HG03066 (cell line): ENCODE measurements around the gene IL17RE.
A peak's percentile ranks its signal among the peaks of the same experiment; 100 is the strongest.
"Not testable (repeated sequence)": the region's sequence is repeated elsewhere in the genome, so short reads cannot be mapped to it uniquely, and the experiment has no call there.

Experiments used
- ATAC-seq: cut with Tn5 transposase; IDR thresholded peaks from one replicate; pipeline ENCODE4 v1.9.1; 2021; ENCODE audit warnings: low read depth; ENCODE audit not compliant: unreplicated experiment

Gene IL17RE

DNA sequence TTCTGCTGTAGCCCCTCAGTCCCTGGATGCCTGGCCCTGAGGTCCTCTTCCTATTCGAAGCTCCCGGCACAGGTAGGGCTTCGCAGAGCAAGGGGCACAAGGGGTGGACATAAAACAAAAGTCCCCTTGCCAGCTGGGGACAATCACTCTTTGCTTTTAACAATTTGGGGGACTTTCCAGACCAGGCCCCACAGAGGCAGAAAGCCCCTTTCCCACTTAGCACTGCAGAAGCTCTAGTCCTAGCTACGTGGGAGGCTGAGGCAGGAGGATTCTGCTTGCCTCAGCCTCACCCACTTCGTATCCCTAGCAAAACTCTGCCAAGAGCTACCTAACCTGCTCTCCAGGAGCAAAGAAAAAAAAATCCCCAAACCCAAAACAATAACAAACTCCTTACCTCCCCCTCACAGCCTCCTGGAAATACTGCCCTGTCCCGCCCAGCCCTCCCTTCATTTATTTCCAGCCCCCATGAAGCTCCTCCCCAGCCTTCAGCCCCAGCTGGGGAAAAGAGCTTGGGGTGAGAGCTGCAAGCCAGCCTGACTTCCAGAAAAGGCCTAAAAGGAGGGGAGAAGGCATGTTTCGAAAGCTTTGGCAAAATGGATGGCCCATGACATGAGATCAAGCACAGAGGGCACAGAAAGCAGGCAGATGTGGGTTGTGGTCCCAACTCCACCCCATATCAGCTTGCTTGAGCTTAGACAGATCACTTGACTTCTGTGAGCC lies 22.7 kb upstream of the IL17RE start, which contains the start of gene CIDEC:
CIDEC (minus strand) TSS at position 424 of the 720 bp plus-strand sequence. CDS start 1,767 bp downstream, outside the sequence.
- no peak for ATAC-seq

DNA sequence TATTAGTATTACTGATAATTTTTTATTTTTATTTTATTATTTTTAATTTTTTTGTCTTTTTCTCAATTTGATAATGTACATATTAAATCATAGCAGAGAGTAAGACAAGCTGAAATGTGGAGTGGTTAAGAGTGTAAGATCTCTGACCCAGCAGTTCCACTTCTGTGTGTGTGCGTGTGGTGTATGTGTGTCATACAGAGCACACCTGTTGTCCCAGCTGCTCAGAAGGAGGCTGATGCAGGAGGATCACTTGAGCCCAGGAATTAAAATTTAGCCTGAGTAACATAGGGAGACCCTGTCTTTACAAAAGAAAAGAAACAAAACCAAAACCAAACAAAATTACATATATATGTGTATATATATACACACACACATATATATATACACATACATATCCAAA lies 21.2 kb upstream of the IL17RE start:
- ATAC-seq, result no peak

DNA sequence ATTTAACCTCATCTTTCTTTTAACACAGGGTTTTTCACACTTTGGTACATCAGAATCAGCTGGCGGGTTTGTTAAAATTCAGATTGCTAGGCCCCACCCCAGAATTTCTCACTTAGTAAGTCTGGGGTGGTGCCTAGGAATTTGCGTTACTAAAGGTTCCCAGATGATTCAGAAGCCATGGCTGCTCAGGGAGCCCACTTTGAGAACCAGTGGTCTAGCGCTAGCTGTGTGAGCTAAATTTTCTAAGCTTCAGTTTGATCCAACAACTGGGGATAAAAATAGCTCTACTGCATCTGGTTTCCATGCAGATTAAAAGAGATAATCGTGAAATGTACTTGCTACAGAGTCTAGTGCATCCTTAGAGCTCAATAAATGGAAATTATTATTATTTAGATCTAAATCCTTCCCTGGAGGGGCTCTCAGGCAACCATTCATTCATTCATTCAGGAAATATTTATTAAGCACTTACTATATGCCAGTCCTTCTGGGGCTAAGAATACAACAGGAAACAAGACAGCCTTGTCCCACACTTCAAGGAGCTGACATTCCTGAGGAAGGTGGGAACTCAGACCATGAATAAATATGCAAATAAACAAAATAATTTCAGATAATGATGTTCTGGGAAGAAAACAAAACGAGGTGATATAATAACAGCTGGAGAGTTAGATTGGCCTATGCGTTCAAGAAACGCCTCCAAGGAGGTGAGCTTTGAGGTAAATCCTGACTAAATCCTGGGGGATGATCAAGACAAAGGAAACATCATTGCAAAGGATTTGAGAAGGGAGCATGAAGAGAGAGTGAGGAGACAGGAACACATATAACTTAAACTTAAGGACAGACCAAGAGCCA lies 18.7 kb upstream of the IL17RE start:
- no peak for ATAC-seq

DNA sequence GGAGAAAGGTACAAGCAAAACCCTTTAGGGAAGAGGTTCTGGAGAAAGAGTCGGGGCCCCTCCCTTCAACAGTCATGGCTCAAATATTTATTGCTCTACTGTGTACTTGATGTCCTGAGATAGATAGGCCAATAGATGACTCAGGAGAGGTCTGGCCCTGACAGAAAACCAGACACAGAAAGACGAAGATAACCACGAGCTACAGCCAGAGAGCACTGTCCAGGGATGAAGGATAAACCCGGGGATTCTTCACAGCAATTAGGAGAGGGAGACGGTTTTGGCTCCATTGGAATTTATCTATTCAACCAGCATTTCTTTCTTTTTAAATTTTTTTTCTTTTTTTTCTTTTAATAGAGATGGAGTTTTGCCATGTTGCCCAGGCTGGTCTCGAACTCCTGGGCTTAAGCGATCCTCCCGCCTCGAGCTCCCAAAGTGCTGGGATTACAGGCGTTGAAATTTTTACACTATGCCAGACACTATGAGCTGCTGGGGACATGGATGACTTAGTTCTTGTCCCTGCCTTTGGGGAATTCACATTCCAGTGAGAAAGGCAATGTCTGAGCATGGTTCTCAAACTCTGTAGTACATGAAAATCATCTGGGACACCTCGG lies 18.0 kb upstream of the IL17RE start:
- no peak for ATAC-seq

DNA sequence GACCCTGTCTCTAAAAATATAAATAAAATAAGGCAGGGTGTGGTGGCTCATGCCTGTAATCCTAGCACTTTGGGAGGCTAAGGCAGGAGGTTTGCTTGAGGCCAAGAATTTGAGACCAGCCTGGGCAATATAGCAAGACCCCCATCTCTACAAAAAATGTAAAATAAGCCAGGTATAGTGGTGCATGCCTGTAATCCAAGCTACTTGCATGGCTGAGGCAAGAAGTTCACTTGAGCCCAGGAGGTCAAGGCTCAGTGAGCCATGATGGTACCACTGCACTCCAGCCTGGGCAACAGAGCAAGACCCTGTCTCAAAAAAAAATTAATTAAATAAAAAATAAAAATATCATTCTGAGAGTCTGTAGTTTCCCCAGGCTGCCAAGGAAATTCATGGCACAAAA lies 16.3 kb upstream of the IL17RE start:
- ATAC-seq, result no peak

DNA sequence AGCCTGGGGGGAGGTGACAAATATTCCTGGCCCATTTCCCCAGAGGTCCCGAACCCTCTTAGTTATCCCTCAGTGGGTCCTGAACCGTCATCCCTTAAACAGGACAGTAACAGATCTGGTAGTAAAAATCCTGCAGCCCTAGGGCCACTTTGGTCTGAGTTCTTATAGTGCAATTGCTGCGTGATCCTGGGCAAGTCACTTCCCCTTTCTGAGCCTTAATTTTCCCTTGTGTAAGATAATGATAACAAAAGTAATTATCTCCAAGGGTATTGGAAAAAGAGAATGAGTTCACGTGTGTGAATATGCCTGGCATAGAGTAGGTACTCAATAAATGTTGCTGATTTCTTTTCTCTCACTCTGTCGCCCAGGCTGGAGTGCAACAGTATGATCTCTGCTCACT lies 15.2 kb upstream of the IL17RE start:
- no peak for ATAC-seq

DNA sequence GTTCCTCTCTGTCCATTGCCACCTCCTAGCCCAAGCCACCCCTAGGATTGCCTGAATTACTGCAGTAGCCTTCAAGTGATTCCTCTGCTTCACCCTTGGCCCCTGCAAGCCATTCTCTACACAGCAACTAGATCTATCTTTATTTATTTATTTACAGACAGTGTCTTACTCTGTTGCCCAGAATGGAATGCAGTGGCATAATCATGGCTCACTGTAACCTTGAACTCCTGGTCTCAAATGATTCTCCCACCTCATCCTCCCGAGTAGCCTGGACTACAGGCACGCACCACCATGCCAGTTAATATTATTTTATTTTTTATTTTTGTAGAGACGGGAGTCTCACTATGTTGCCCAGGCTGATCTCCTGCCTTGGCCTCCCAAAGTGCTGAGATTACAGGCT lies 14.1 kb upstream of the IL17RE start:
- no peak for ATAC-seq

DNA sequence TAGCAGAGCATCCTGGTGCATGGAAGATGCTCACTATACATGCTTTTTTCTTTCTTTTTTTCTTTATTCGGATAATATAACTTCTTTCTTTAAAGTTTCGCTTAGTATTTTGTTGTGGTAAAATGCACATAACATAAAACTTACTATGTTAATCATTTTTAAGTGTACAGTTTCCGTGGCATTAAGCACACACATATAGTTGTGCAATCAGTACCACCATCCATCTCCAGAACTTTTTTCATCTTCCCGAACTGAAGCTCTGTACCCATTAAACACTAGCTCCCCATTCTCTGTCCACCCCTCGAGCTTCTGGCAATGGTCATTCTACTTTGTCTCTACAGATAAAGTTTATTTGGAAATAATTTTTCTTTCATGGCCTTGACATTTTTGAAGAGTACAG lies 13.2 kb upstream of the IL17RE start:
- no peak for ATAC-seq

DNA sequence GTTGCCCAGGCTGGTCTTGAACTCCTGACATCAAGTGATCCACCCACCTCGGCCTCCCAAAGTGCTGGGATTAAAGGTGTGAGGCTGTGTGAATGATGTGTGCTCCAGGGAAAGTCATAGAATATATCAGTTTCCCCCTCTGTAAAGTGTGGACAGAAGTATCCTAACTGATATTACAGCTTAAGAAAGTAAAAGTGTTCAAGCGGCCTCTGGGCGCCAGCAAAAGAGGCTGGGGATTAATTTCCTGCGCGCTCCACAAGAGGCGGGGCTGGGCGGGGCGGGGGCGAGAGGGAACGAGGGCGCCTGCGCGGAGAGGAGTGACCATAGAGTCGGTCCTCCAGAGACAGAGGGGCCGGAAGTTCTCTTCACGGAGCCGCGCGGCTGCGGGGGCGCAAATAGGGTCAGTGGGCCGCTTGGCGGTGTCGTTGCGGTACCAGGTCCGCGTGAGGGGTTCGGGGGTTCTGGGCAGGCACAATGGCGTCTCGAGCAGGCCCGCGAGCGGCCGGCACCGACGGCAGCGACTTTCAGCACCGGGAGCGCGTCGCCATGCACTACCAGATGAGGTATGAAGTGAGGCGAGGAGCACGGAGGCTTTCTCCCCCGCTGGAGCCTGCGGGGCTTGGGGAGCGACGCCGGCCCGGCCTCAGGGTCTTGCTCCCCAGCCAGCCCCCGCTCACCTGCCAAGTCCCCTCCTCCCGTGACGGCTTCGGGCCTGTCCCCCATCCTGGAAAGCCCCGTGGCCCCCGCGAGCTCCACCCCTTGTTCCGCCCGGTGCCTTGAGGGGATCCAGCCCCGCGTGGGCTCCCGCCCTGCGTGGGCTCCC lies 12.2 kb upstream of the IL17RE start, which contains the start of gene JAGN1:
JAGN1 (plus strand) TSS at position 362 of the 823 bp plus-strand sequence; CDS start at position 475, 113 bp downstream.
- ATAC-seq, result peak; percentile 77

DNA sequence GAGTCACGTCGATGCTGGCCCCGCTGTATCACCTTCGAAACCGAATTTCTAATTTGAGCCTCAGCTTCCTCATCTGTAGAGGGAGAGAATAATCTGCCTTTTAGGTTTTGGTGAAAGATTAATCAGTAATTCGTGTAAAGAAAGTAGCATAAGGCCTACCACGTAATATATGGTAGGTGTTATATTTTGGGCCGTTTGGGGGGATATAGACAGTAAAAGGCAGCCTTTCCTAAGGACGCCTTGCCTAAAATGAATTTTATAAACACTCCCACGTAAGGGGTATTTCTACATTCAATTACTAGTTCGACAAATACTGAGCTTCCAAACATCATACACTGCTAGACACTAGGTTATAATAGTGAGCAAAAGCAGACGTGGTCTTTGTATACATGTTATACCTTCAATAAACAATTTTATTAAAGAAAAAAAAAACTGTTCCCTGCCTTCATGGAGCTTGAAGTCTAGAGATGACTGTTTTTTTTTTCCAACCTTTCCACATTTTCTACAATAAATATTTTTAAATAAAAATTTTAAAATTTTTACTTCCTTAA lies 11.5 kb upstream of the IL17RE start:
- no peak for ATAC-seq

DNA sequence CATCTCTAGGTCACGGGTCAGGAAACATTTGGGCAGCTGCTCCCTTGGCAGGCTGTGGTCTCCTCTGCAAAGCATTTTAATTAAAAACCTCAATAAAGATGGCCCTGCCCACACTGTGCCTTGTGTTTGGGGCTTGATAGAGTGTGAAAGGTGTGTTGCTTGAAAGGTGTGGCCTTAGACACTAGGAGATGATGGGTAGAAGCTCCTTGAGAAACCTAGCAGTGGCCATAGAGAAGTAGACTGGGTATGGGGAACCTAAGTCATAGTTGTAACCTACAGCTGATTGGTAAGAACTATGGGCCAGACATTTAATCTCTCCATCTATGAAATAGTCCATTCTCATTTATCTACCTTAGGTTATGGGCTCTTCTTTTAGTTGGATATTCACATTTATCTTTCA lies 8.9 kb upstream of the IL17RE start:
- ATAC-seq, result no peak

DNA sequence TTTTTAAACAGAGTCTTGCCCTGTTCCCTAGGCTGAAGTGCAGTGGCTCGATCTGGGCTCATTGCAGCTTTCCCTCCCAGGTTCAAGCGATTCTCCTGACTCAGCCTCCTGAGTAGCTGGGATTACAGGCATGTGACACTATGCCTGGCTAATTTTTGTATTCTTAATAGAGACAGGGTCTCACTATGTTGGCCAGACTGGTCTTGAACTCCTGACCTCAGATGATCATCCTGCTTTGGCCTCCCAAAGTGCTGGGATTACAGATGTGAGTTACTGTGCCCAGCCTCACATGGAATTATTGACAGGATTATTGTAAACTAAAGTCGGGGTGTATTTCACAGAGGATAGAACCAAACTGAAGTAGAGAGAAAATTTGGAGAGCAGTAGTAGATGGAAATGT lies 6.9 kb upstream of the IL17RE start:
- ATAC-seq, result not testable (repeated sequence)

DNA sequence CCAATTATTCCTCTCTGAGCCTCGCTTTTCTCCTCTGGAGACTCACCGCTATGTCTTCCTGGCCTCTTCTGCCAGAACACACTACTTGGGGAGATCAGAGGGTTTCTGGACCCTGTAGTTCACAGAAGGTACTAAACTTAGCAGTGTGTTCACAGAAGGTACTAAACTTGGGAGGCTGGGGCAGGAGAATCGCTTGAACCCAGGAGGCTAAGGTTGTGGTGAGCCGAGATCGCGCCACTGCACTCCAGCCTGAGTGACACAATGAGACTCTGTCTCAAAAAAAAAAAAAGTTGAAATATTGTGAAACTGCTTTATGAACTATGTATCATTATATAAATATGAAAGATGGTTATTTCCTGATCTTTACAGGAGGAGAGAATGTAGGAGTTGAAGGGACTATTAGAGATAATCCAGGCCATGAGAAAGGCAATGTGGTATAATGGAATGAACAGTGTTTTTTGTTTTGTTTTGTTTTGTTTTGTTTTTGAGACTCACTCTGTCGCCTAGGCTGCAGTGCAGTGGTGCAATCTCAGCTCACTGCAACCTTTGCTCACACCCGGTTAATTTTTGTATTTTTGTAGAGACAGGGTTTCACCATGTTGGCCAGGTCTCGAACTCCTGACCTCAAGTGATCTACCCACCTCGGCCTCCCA lies 5.8 kb upstream of the IL17RE start:
- not testable (repeated sequence) for ATAC-seq

DNA sequence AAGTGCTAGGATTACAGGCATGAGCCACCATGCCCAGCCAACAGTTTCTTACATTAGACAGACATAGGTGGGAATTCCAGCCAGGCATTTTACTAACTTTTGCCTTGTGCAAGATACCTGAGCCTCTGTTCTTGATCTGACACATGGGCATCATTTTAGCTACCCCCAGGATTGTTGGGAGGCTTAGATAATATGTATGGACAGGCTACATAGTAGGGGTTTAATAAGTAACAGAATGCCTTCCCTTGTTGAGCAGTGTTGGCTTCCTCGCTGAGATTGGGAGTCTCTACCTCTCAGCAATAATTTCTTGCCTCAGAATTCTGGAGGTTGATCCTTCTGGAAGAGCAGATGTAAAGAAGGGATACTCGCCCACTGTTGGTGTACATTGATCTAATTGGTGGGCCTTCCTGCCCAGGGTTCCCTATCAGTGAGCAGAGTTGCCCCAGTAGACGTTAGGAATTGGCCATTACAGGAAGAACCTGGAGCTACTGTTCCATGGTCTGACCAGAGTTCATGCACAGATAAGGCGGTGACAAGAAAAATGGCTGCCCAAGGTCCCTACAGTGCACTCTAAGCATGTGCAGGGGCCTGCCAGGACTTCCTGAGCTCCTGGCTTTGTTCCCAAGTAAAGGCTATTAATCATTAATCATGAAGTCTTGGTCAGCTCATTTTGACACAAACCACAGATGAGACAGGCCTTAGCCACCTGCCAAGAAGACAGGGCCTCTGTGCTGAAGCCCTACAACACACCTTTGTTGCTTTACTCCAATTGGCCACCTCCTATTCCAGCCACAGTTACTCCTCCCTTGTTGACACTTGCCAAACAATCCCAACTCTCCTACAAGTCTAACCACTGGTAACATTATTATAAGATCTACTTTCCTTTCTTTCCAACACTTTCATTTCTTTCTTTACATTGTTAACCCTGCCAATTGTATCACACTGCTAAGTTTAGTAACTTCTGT lies 5.0 kb upstream of the IL17RE start:
- peak; percentile 64 for ATAC-seq

DNA sequence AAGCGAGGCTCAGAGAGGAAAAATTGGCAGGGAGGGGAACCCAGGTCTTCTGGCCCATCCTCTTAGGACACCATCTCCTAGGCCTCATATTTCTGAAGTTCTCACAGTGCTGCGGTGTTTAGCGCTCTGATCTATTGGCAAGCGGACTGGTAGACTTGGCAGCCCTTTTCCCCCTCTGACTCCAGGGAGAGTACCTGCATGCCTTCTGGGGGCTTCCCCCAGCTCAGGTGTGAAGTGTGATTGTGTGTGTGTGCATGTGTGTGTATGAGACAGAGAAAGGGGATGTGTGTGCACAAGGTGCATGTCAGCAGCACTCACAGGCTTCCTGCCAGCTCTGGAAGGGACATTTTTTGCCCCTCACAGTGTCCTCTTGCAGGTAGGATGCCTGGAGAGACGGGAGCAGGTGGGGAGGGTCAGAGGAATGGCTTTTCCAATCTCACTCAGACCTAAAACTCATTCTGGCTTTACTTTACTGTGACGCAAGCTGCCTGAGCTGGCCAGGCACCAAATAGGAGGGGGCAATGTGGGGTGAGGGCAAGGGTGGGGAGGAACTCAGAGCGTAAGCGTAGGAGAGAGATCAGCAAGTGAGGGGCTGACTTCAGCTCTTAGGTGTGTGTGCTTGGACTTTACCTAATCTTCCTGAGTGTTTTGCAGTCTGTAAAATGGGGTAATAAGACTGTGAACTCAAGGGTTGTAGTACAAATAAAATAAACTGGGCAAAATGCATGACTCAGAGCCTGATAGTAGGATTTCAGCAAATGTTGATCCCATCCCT lies 4.0 kb upstream of the IL17RE start:
- no peak for ATAC-seq

DNA sequence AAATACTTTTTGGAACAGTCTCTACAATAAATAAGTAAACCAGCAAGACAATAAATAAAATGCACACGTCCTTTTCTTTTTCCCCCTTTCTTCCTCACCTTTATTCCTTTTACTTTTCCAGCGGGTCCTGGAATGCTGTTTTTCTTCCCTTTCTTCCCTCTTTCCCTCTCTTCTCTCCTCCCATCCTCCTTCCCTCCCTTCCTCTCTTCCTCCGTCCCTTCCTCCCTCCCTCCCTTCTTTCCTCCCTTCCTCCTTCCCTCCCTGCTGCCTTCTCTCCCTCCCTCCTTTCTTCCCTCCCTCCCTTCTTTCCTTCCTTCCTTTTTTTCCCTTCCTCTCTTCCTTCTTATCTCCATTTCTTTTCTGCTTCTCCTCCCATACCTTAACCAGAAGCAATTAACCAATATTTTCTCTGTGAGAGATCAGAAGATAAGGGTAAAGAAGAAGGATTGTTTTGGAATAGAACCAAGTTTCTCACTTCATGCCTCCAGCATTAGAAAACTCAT lies 3.3 kb upstream of the IL17RE start:
- ATAC-seq, result no peak

DNA sequence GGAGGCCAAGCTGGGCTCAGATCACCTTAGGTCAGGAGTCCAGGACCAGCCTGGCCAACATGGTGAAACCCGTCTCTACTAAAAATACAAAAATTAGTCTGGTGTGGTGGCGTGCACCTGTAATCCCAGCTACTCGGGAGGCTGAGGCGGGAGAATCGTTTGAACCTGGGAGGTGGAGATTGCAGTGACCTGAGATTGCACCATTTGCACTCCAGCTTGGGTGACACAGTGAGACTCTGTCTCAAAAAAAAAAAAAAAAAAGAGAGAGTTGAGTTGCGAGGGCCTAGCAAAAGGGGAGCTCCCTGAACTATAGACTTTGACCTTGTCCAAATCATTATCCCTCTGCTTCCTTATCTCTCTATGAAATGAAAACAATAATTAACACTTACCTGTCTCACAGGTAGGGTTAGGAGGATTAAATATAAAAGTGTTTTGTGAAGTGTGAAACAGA lies 1.7 kb upstream of the IL17RE start:
- not testable (repeated sequence) for ATAC-seq
